Stimulated activated CD4-positive, alpha-beta T cell treated with anti-CD3 and anti-CD28 coated beads, TNF-alpha, amount 100 ng/mL, for 24 hours (primary cell): ENCODE data around the gene EMC7.
"Not testable (repeated sequence)": the region's sequence is repeated elsewhere in the genome, so short reads cannot be mapped to it uniquely, and the experiment has no call there.

Experiments used
- DNase-seq, 3 experiments: peaks; one replicate each; pipeline ENCODE4 v3.0.0-alpha.2; 2020; ENCODE audit warnings: low read depth in 3 of 3

EMC7 gene

DNA sequence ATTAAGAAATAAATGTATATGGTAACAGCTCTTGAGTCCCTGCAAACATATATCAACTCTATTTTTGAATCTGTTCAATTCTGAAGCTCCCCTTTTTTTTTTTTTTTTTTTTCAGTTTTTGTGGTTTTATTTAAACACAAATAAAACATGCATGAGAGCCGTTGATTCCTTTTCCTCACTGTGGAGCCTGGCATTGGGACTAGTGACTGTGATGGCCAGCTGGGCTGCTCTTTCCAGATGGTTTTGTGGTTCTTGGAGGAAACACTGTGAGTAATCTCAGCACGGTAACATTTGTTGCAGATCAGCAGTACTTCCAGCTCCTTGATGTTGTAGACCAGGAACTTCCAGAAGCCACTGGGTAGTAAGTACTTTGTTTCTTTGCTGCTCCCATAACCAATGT is 15.9 kb downstream of the EMC7 start:
- DNase-seq, result no peak

DNA sequence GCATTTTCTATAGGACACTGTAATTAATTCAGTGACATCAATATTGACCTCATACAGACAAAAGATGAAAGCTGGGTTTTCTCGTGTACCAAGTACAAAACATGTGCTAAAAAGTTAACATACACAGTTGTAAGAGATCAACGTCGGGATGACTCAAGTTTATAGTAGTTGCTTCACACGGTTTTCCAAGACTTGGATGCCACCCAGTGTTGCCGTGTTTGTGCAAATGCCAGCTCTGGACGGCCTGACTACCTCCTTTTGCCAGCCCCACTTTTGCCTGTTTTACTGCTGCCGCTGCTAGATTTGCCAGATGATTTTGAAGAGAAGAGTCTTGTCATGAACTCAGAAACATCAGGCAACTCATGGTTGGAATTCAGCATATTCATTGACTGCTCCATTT is 17.6 kb downstream of the EMC7 start:
- DNase-seq, result no peak

DNA sequence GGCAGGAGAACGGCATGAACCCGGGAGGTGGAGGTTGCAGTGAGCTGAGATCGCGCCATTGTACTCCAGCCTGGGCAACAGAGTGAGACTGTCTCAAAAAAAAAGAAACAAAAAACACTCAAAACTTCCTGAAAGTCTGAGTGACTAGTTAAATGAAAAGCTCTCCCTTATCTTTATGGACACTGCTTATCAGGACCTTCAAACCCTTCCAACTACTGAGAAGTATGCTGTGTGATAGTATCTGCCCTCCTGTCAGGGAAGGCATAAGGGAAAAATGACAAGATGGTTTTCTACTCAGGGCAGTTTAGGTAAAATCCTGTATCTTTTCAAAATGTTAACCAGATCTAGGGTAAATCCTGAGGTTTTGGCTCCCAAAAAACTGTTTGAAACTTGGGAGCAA is 21.8 kb downstream of the EMC7 start:
- DNase-seq, result no peak

DNA sequence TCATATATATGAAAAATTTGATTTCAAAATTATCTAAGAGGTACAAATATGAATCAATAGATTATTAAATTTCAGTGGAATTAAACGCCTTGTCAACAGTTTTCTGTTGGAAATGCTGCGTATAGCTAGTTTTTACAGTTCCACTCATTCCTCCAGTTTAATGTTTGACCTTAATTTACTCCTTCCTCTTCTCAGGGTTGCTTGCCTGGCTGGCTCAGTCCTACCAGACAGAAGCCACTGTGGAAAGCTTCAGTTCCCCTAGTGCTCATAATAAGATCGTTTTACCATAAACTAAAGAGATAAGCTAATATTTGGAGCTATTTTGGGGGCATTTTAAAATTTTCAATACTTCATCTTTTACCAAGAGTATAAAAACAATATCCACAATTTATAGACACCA is 22.8 kb downstream of the EMC7 start:
- no peak for DNase-seq

DNA sequence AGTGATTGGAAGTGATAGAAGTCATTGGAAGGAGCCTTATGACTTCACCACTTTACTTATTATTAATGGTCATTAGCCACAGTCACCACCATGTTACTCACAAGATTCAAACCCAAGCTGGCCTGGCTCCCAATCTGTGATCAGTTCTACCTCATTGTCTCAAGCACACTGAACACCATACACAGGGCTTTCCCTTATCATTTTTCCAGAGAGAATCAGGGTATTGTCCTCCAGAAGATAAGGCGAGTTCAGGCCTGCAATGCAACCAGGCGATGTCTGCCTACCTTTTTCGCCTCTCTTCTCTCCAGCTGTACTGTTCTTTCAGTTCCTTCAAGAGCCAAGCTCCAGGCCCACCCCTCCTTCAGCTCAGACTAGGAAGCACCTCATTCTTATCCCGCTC is 24.9 kb downstream of the EMC7 start:
- no peak for DNase-seq

DNA sequence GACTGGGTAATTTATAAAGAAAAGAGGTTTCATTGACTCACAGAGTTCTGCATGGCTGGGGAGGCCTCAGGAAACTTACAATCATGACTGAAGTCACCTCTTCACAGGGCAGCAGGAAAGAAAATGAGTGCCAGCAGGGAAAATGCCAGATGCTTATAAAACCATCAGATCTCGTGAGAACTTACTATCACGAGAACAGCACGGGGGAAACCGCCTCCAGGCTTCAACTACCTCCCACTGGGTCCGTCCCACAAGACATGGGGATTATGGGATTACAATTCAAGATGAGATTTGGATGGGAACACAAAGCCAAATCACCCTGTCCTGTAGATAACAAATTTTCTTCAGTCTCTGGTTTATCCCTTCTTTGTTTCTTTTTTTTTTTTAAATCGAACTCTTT is 31.7 kb downstream of the EMC7 start:
- no peak for DNase-seq

DNA sequence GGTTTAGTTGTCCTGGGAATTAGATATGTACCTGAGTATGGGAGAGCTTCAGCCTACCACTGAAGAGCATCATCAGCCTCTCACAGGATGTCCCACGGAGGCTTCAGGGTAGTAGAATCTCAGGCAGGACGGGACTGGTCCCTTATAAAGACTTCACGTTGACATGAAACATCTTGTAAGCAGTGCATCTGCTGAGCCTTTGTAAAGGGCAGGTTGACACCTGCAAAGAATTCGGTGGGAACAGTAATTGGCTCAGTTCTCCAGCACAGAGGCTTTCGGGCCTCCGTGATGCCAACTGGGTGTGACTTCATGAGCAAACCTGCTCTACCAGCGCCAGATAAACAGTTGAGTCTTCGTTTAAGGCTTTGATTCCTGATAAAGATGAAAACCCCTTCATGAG is 35.7 kb downstream of the EMC7 start:
- no peak for DNase-seq

DNA sequence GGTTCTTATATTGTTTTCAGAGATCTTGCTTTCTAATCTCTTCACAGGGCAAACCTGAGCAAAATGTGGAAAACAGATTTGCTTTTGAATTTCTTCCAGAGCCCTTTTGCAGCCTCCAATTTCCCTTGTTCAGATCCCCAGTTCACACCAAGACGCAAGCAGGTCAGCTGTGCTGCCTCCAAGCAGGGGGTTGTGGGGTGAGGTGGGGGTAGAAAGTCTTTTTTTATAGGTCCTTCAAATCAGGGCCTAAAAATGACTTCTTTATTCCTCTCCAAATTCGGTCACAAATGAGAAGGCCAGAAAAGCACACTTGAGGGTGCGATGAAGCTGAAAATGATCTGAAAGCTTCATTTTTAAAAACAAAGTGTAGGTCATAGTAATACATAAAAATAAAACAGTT is 36.4 kb downstream of the EMC7 start:
- DNase-seq, result no peak

DNA sequence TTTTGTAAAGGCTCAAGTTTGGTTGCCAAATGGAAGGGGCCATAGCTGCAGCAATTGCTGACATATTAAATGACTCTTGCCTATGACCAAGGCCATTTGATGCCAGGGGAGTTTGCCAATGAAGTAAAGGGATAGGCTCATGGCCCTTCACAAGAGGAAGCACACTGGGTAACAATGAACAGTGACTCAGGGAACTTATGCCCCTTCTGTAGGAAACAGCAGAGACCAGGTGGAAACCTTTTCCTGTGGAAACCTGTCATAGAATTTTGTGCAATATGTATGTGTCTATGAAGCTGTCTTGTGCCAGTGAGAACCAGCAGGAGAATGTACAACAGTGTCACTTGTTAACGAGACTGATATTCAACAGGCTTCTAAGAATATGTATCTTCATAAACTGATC is 37.2 kb downstream of the EMC7 start:
- no peak for DNase-seq

DNA sequence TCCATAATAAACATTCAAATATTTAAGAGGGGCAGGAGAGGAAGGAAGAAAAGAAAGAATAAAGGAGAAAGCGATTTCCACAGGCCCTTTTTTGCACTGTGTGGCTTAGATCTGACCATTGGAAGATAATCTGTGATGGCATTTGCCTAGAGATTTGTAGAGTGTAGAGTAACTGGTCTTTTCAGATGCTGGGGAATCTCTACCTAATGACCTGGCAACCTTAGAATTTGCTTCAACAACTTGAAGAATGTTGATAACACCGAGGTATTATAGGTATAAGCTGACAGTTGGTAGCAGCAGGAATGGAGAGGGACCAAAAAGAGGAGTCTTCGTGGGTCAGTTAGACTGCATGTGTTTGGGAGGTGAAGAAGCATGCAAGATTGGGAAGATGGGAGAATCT is 41.7 kb downstream of the EMC7 start:
- no peak for DNase-seq

DNA sequence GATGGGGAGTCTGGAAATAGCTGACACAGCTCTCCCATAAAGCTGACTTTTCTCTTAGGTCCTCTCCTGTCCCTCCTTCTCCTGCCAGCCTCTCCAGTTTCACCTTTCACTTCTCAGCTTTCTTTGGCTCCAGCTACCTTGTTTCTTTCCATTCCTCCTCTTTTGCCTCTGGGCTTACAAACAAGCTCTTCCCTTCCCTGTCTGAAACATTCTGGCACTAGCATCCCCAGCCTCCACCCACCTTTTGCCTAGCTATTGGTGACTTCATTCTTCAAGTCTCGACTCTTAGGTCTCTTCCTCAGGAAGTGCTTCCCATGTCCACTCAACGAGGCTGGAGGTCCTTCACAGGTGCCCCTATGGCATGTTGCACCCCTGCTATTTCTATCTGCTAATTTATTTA is 42.2 kb downstream of the EMC7 start:
- DNase-seq, result no peak

DNA sequence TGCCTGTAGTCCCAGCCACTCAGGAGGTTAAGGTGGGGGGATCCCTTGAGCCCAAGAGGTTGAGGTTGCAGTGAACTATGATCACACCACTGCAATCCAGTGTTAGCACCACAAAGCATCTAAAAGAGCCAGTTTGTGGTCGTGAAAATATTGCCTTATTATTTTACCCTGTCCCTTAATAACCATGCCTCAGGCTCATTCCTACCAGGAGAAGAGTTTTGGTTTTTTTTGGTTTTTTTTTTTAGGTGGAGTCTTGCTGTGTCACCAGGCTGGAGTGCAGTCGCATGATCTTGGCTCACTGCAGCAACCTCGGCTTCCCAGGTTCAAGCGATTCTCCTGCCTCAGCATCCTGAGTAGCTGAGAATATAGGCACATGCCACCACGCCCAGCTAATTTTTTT is 44.8 kb downstream of the EMC7 start:
- no peak for DNase-seq

DNA sequence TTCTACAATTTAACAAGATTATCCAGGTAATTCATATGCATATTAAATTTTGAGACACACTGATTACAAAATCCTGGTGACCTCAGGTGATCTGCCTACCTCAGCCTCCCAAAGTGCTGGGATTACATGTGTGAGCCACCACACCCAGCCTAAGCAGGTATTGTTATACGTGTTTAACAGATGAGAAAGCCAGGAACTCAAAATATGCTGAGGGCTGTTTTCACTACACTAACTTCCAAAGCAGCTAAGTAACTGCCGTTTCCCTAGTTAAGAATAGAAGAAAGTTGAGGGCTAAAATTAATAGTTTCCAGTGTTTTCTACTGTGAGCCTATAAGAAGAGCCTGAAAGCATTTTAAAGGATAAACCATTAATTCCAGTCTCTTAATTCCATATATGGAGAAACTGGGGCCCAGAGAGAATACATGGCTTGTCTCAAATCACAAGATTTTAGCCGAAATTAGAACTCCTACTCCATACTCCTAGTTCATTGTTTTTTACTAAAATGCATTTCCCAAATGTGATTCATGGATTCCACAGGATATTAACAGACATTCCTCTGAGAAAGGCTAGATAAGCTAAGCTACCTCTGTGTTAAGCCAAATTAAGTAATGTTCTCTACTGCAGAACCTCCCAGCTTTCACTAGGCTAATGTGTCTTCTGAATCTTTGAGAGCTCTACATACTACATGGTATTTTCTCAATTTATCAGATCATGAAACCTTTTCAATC is 45.6 kb downstream of the EMC7 start:
- DNase-seq, result no peak

DNA sequence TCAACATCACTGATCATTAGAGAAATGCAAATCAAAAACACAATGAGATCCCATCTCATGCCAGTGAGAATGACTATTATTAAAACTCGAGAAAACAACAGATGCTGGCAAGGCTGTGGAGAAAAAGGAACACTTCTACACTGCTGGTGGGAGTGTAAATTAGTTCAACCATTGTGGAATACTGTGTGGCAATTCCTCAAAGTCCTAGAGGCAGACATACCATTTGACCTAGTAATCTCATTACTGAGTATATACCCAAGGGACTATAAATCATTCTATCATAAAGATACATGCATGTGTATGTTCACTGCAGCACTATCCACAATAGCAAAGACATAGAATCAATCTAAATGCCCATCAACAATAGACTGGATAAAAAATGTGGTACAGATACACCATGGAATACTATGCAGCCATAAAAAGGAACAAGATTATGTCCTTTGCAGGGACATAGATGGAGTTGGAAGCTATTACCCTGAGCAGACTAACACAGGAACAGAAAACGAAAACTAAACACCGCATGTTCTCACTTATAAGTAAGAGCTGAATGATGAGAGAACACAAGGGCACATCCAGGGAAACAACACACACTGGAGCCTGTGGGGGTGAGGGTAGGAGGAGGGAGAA is 47.5 kb downstream of the EMC7 start:
- DNase-seq, result no peak

DNA sequence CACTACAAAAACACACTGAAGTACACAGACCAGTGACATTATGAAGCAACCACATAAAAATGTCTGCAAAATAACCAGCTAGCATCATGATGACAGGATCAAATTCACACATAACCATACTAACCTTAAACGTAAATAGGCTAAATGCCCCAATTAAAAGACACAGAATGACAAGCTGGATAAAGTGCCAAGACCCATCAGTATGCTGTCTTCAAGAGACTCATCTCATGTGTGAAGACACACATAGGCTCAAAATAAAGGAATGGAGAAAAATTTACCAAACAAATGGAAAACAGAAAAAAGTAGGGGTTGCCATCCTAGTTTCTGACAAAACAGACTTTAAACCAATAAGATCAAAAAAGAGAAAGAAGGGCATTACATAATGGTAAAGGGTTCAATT is 51.3 kb downstream of the EMC7 start:
- DNase-seq, result not testable (repeated sequence)

DNA sequence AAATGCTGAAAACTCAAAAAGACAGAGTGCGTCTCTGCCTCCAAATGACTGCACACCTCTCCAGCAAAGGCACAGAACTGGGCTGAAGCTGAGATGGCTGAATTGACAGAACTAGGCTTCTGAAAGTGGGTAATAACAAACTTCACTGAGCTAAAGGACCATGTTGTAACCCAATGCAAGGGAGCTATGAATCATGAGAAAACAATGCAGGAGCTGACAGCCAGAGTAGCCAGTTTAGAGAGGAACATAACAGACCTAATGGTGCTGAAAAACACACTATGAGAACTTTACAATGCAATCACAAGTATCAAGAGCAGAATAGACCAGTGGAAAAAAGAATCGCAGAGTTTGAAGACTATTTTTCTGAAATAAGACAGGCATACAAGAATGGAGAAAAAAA is 52.5 kb downstream of the EMC7 start:
- DNase-seq, result no peak

DNA sequence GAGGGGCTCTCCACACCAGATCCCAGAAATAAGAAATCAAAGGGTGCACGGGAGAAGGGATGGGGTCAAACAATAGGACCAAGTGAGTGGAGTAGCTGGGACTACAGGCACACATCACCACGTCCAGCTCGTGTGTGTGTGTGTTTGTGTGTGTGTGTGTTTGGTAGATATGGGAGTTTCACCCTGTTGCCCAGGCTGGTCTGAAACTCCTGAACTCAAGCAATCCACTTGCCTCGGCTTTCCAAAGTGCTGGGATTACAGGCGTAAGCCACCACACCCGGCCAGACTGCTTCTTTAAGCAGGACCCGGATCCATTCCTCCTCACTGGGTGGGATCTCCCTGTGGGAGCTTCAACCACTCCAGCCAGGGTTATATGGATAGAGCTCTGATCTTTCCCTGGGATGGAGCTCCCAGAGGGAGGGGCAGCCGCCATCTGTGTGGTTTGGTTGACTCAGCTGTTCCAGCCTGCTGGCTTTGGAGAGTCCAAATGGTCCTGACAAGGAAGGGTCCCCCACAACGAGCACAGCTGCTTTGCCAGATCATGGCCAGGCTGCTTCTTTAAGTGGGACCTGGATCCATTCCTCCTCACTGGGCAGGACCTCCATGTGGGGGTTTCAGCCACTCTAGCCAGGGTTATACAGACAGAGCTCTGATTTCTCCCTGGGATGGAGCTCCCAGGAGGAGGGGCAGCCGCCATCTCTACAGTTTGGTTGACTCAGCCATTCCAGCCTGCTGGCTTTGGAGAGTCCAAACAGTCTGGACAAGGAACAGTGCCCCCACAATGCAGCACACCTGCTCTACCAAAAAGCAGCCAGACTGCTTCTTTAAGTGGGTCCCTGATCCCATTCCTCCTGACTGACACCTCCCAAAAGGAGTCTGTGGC is 53.5 kb downstream of the EMC7 start:
- DNase-seq, result no peak

DNA sequence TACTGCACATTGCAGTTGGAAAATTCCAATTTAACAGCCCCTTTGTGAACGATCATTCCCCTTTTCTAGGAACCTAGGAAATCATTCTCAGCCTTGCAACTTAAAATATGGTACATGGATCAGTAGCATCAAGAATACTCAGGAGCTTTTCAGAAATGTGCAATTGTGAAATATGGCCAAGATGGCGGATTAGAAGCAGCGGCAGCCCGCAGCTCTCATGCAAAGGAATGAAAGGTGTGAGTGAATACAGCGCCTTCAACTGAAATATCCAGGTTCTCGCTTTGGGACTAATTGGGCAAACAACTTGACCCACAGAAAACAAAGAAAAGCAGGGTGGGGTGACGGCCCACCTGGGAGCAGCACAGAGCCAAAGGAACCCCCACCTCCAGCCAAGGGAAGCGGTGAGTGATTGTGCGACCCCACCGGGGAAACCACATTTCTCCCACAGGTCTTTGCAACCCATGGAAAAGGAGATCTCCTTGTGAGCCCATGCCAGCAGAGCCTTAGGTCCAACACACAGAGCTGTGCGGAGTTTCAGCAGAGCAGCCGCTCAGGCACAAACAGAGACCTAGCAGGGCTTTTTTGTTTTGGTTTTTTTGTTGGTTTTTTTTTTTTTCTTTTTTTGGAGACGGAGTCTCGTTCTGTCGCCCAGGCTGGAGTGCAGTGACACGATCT is 55.1 kb downstream of the EMC7 start:
- no peak for DNase-seq

DNA sequence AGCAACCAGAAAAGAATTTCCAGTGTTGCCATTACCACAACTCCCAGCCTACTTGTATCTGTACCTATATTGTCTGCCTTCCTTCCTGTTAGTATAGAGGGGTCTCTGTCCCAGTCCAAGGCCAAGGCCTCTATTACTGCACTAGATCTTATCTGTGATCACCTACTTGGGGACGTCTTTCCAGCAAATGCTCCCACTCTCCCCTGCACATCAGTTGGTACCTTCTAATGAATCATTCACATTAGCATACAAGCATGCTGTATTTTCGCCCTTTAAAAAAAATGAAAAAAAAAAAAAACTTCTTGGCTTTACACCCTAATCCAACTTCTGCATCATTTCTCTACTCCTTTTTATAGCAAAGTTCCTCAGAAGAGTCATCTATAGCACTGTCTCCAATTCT is 57.8 kb downstream of the EMC7 start:
- no peak for DNase-seq

DNA sequence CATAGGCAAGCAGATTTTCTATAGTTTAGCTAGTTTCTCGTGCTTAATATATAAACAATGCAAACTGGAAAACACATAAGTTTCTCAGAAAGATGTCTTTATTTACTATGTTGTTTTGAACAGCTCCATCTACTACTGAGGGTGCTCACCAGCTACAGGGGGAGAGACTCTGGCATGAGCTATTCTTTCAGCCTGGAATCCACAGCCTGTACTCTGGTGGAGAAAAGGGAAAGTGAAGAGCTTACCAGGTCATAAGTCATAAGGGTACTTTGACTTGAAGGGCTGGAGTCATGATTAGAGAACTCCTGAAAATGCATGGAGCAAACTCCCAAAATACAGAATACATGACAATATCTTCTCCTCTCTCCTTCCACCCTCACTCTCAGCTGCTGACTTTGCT is 58.3 kb downstream of the EMC7 start:
- no peak for DNase-seq

DNA sequence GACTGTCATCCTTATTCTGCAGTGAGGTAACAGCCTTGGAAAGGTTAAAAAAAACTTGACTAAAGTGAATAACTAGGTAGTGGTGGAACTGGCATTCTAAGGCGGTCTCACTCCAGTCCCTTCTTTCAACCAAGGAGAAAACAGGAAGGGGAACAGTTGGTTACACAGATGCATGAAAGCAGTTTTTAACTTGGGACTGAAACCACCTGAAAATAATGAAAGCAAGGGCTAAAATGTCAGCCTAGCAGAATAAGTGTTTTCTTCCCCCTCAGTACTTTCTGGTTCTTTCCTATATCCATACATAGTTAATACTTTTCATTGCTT is 61.9 kb downstream of the EMC7 start:
- DNase-seq, result no peak
